Measurements from ENCODE around the gene SRI. TPM values are rescaled to one million over a fixed set of nuclear protein-coding genes. Genes with fewer than 3 reads are reported as not detected.

SRI gene
- total RNA-seq, 2 experiments from 2014 or later = 168 to 177 TPM

DNA sequence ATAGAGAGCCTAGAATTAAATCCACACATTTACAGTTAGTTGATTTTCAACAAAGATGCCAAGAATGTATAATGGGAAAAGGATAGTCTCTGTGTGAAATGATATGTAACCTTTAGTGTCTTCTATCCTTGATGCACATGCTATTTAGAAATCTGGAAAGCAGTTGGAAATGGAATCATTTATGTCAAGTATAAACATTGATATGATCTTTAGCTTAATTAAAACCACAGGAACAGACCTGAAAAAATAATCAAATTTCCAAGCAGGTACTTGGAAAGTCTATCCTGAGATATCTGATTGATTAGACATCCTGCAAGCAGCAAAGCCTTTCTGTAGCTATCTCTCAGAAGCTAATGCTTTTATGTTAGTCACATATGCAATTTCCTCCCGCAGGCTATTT, 24.4 kb upstream of the SRI start:
- Mint-ChIP-seq H3K27ac (no peak overlapping the region), H3K27me3 (peaks cover 14% of the 10 kb centered on the region), H3K9me3 (no peaks in the 10 kb centered on the region), H3K4me1 (no peaks in the 10 kb centered on the region), H3K4me3 (no peak overlapping the region), H3K36me3 (ENCODE audit: low read depth) (no peaks in the 10 kb centered on the region)
- DNase-seq = no peak
- POLR2A ChIA-PET = no interaction called here
- CTCF ChIA-PET = interaction anchor here (0.9 to 1.2 kb wide), 3 partner anchors 16 to 36 kb away, joined by 3 to 4 read pairs (median 4); partner anchors contain the start of gene SRI

DNA sequence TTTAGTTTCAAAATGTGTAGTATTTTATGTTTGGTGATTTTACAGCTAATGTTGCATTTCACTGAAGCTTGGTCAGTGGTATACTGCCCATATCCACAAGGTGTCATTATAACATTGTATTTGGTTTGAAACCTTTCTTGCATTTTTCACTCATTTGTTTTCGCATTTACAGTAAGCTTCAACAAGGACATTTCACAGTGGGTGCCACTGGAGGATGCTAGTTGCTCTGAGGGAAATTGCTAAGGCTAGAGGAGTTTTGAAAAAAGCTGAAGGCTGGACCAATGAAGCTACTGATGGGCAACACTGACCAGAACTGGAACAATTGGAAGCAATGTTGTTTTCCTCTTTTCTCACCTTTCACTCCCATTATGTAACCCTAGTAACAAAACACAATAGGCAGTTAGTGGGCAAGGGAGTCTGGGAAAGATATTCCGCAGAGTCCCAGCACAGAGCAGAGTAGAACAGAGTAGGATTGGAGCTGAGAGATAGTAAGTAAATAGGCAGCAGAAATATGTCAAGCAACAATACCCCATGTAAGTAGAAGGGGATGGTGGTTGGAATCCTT, 23.6 kb upstream of the SRI start:
- Mint-ChIP-seq H3K36me3 (ENCODE audit: low read depth) (no peaks in the 10 kb centered on the region), H3K4me3 (no peak overlapping the region), H3K9me3 (no peaks in the 10 kb centered on the region), H3K27ac (no peak overlapping the region), H3K4me1 (no peaks in the 10 kb centered on the region), H3K27me3 (peaks cover 14% of the 10 kb centered on the region)
- ChIA-PET POLR2A (no interaction called here), CTCF (interaction anchor here (0.6 to 1.6 kb wide), 8 partner anchors 9 to 1184 kb away, joined by 3 to 4 read pairs (median 3); partner anchors contain the start of gene SRI)
- DNase-seq = no peak

DNA sequence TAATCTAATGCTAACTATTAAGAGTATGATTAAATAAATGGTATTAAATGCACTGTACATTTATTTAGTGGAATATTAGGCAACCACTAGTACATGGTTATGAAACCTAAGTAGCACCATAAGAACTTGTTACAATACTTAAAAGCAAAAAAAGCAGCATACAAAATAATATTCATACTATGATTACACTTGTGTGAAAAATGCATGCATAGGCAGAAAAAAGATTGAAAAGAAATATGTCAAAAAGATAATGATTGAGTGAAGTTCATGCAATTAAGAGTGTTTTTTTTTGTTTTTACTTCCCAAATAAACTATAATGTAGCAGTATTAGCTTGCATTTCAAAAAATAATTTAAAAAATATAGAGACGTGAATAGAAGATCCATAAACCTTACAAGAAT, 20.0 kb upstream of the SRI start:
- Mint-ChIP-seq H3K4me1 (peaks cover 6% of the 10 kb centered on the region), H3K9me3 (no peaks in the 10 kb centered on the region), H3K27ac (no peak overlapping the region), H3K36me3 (ENCODE audit: low read depth) (no peaks in the 10 kb centered on the region), H3K4me3 (no peak overlapping the region), H3K27me3 (peaks cover 13% of the 10 kb centered on the region)
- DNase-seq = no peak
- CTCF ChIA-PET = interaction anchor here (1.4 kb wide), 1 partner anchor 19 kb away, joined by 4 read pairs; the partner anchor contains the start of gene SRI
- POLR2A ChIA-PET = no interaction called here

DNA sequence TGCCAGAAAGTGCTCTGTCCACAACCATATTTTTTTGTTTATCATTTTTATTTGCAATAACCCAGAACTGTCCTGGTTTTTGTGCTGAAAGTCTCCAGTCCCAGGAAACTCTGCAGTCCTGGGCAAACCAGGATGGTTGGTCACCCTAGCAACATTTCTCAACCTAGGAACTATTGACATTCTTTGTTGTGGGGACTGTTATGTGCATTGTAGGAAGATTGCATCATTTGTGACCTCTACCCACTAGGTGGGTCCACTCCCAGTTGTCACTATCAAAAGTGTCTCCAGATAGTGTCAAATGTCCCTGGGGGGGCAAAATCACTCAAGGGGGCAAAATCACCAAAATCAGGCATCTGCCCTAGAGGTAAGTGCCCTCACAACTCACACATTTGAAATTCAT, 14.0 kb upstream of the SRI start:
- H3K27me3 Mint-ChIP-seq = peaks cover 13% of the 10 kb centered on the region
- H3K9me3 Mint-ChIP-seq = no peaks in the 10 kb centered on the region
- H3K4me1 Mint-ChIP-seq = peaks cover 6% of the 10 kb centered on the region
- H3K4me3 Mint-ChIP-seq = no peak overlapping the region
- CTCF ChIA-PET = no interaction called here
- DNase-seq = no peak
- no peaks in the 10 kb centered on the region for H3K36me3 Mint-ChIP-seq (ENCODE audit: low read depth)
- POLR2A ChIA-PET = no interaction called here
- H3K27ac Mint-ChIP-seq = no peak overlapping the region

DNA sequence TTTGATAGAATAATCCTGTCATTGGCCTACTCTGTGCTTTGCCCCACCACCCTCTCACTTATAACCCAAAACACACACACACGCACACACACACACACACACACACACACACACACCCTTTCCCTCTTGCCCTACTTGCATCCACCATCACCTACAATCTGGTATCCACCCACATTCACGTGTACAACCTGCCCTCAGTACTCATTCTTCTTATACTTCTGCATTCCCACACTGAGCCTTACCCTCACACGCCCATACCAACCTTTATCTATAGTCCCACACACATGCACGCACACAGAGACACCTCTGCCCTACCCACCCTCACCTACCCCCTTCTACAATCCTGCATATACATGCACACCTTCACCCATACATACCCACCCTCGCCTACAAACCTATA, 10.8 kb upstream of the SRI start:
- H3K27ac Mint-ChIP-seq = no peak overlapping the region
- DNase-seq = no peak
- no peak overlapping the region for H3K4me3 Mint-ChIP-seq
- no peaks in the 10 kb centered on the region for H3K9me3 Mint-ChIP-seq
- H3K27me3 Mint-ChIP-seq = peaks cover 9% of the 10 kb centered on the region
- H3K4me1 Mint-ChIP-seq = no peaks in the 10 kb centered on the region
- H3K36me3 Mint-ChIP-seq (ENCODE audit: low read depth) = no peaks in the 10 kb centered on the region
- ChIA-PET POLR2A (no interaction called here), CTCF (no interaction called here)

DNA sequence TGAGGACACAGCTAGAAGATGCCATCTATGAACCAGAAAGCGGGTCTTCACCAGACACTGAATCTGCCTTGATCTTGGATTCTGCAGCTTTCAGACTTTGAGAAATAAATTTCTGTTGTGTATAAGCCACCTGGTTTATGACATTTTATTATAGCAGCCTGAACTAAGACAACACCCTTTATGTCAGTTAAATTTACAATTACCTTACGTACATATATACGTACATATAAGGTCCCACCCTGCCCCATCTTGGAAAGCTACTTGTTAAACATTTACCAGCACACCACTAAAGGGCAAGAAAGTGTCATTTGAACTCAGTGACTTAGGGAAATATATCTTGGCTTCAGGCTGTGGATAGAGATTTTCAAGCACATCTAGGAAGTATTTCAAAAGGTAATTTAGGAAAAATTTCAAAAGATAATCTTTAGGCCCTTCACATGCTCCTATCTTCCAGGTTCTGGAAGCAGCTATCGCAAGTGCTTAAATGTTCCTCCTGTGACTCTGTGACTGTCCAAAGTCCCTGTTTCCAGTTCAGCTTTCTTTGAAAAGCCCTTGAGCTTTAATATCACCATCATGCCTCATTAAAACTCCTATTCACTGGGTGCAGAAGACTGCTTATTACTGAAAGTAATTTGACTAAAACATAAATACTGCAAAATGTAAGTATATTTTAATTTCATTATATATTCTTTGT, 9.6 kb upstream of the SRI start:
- CTCF ChIA-PET = no interaction called here
- Mint-ChIP-seq H3K27ac (no peak overlapping the region), H3K27me3 (peaks cover 5% of the 10 kb centered on the region), H3K36me3 (ENCODE audit: low read depth) (no peaks in the 10 kb centered on the region), H3K9me3 (no peaks in the 10 kb centered on the region), H3K4me1 (peaks cover 1% of the 10 kb centered on the region), H3K4me3 (no peak overlapping the region)
- DNase-seq = no peak
- POLR2A ChIA-PET = interaction anchor here (0.6 to 1.2 kb wide), 2 partner anchors 9 to 12 kb away, joined by 3 to 6 read pairs; no protein-coding TSS in a partner anchor

DNA sequence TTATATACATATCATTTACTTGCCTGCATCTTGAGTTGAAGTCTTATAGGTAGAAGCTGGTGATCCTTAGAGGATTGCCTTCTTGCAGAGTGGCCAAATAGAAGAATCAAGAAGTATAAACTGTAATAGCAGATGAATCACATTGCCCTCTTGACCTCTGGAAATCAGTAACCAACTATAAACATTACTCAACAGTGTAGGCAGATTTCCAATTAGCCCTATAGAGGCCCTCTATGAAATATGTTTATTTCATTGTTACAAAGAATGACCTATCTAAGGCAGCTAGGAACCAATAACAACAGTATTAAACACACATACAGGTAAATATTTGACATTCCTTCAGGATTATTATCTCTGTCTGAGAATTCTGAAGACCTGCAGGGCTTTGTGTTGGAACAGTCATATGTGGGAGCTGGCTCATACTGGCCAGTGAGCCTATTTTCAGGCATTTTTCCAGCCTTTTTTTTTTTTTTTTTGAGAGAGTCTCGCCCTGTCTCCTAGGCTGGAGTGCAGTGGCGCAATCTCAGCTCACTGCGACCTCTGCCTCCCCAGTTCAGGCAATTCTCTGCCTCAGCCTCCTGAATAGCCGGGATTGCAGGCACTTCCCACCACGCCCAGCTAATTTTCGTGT, 7.2 kb upstream of the SRI start:
- H3K27me3 Mint-ChIP-seq = peaks cover 2% of the 10 kb centered on the region
- peaks cover 3% of the 10 kb centered on the region for H3K4me1 Mint-ChIP-seq
- H3K27ac Mint-ChIP-seq = no peak overlapping the region
- DNase-seq = no peak
- ChIA-PET POLR2A (no interaction called here), CTCF (no interaction called here)
- H3K9me3 Mint-ChIP-seq = no peaks in the 10 kb centered on the region
- no peaks in the 10 kb centered on the region for H3K36me3 Mint-ChIP-seq (ENCODE audit: low read depth)
- no peak overlapping the region for H3K4me3 Mint-ChIP-seq

DNA sequence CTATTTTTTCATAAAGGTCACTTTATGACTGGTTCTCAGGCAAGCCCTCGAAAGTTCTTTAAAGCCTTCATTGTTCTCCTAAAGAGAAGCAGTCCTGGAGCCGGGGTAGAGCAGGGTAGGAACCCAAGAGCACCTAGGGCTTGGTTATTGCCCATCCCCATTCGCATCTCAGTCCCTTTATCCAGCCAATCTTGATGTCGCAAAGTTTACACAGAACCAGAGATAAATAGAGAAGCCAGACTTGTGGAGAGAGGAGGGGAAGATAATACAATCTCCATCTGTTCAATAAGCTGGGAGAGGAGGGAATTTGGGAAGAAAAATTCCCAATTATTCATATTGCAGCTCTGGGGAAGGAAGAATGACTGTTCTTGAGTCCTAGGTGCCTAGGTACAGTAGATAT, 6.4 kb upstream of the SRI start:
- H3K4me1 Mint-ChIP-seq = peaks cover 6% of the 10 kb centered on the region
- CTCF ChIA-PET = no interaction called here
- H3K27ac Mint-ChIP-seq = no peak overlapping the region
- peaks cover 2% of the 10 kb centered on the region for H3K27me3 Mint-ChIP-seq
- H3K4me3 Mint-ChIP-seq = no peak overlapping the region
- no peak for DNase-seq
- no peaks in the 10 kb centered on the region for H3K9me3 Mint-ChIP-seq
- POLR2A ChIA-PET = interaction anchor here (0.7 kb wide), 1 partner anchor 8 kb away, joined by 3 read pairs; no protein-coding TSS in a partner anchor
- H3K36me3 Mint-ChIP-seq (ENCODE audit: low read depth) = no peaks in the 10 kb centered on the region

DNA sequence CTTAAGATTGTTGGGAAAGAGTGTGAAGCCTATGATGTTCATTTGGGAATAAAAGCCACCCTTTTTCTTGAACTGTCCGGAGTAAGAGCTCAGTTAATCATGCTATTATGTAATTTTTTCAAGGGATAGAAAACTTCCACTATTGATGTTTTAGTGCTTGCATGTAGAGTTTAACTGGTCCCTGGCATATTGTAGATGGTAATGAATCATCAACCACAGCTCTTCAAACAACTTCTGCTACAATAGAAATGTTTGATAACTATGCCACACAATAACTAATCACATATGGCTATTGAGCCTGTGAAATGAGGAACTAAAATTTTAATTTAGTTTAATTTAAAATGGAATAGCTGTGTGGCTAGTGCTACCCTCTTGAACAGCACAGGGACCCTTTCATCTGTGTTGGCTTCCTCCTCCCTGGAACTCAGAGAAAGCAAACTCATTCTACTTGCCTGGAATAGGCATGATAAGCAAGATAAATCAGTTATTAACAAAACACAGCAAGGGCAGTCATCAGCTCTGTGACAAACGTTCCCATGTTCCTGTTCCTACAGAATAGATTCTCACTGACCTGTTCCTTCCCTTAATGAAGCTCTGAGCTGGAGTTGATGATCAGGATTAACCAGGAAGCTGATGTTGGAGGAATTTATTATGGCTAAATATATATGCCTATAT, 4.9 kb upstream of the SRI start:
- DNase-seq = no peak
- no peaks in the 10 kb centered on the region for H3K9me3 Mint-ChIP-seq
- H3K27me3 Mint-ChIP-seq = peaks cover 2% of the 10 kb centered on the region
- no peak overlapping the region for H3K27ac Mint-ChIP-seq
- ChIA-PET POLR2A (no interaction called here), CTCF (no interaction called here)
- no peaks in the 10 kb centered on the region for H3K36me3 Mint-ChIP-seq (ENCODE audit: low read depth)
- no peak overlapping the region for H3K4me3 Mint-ChIP-seq
- H3K4me1 Mint-ChIP-seq = peaks cover 14% of the 10 kb centered on the region

DNA sequence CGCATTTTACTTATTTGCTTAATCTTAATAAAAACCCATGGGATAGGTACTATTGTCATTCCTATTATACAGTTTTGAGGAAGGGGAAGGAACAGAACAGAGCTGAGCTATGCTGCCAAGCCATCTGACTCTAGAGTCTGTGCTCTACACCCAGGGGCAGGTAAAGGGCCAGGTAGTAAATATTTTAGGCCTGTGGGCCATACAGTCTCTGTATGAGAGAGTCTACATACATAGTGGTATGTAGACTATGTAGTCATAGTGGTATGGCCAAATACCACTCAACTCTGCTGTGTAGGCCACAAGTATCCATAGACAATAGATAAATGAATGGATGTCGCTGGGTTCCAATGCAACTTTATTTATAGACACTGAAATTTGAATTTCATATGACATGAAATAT, 3.4 kb upstream of the SRI start:
- no peaks in the 10 kb centered on the region for H3K9me3 Mint-ChIP-seq
- POLR2A ChIA-PET = no interaction called here
- H3K27me3 Mint-ChIP-seq = peaks cover 2% of the 10 kb centered on the region
- CTCF ChIA-PET = no interaction called here
- H3K36me3 Mint-ChIP-seq (ENCODE audit: low read depth) = peaks cover 3% of the 10 kb centered on the region
- peaks cover 14% of the 10 kb centered on the region for H3K4me1 Mint-ChIP-seq
- DNase-seq = no peak
- H3K27ac Mint-ChIP-seq = no peak overlapping the region
- no peak overlapping the region for H3K4me3 Mint-ChIP-seq

DNA sequence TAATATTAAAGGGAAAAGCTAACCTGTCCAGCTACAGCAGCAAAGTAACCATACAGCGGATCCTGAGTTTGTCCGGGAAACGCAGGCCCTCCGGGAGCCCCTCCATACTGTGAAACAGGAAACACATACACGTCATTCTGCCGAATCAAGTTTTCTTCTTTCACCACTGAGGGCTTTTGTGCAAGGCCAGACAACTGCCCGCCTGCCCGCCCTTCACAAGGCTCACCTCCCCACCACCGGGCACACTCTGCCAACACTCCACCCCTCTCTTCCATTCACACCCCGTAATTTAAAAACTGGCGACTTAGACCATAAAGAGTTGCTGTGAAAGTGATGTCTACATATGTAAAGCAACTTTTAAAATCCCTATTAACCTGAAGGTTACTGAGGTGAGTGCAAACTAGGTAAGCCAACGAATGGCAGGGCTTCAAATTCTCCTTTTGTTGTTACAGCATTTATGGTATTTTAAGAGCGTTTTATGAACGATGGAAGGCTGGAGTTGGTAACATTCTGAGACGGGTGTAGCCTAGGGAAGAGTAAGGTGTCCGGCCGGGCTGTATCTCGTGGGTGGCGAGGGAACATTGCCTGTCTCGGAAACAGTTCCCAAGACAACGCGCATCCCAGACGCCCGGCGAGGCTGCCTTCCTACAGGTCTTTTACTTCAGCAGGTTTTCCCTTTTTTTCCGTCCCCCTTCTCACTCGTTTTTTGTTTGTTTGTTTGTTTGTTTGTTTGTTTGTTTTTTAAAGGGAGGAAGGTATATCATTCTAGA, 817 bp downstream of the SRI start:
- Mint-ChIP-seq H3K4me3 (peak overlapping the region; percentile 83), H3K36me3 (ENCODE audit: low read depth) (peaks cover 30% of the 10 kb centered on the region), H3K4me1 (peaks cover 42% of the 10 kb centered on the region), H3K27me3 (no peaks in the 10 kb centered on the region), H3K27ac (peak overlapping the region; percentile 94), H3K9me3 (no peaks in the 10 kb centered on the region)
- ChIA-PET CTCF (interaction anchor here (1.2 to 1.5 kb wide), 2 partner anchors 10 to 11 kb away, joined by 3 to 4 read pairs; no protein-coding TSS in a partner anchor), POLR2A (interaction anchor here (0.7 to 1.6 kb wide), 3 partner anchors 10 to 1067 kb away, joined by 3 to 10 read pairs (median 3); partner anchors contain the start of gene DMTF1)
- peak; percentile 45 for DNase-seq

DNA sequence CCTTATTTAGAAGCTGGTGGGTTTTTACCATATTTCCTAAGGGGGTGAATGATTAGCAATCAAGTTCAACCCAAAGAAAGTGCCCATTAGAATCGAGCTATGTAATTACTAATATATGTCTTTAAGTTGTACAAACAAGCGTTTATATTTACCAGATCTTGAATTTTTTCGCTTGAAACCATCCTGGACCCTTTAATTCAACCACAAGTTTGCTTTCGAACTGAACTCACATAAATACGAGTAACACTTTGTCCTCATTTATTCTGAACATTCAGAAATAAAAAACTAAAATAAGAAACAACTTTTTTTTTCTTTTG, 1.5 kb downstream of the SRI start:
- no peak for DNase-seq
- H3K27me3 Mint-ChIP-seq = no peaks in the 10 kb centered on the region
- H3K27ac Mint-ChIP-seq = peak overlapping the region; percentile 94
- peaks cover 44% of the 10 kb centered on the region for H3K4me1 Mint-ChIP-seq
- H3K4me3 Mint-ChIP-seq = peak overlapping the region; percentile 83
- POLR2A ChIA-PET = interaction anchor here (0.7 to 1.6 kb wide), 3 partner anchors 10 to 1066 kb away, joined by 3 to 10 read pairs (median 3); partner anchors contain the start of gene DMTF1
- peaks cover 34% of the 10 kb centered on the region for H3K36me3 Mint-ChIP-seq (ENCODE audit: low read depth)
- no peaks in the 10 kb centered on the region for H3K9me3 Mint-ChIP-seq
- CTCF ChIA-PET = interaction anchor here (1.2 to 1.5 kb wide), 3 partner anchors 10 to 19 kb away, joined by 3 to 4 read pairs (median 4); no protein-coding TSS in a partner anchor

All from activated CD4-positive, alpha-beta memory T cell treated with anti-CD3 and anti-CD28 coated beads, Interleukin-2, amount 10 ng/mL, durations not matched to agents 7 days and 5 days (primary cell).